ENCODE measurements around the gene TRPM4. TPM values are rescaled to one million over a fixed set of nuclear protein-coding genes. Genes with fewer than 3 reads are reported as not detected.

TRPM4 gene
- total RNA-seq, 1 donor from 2014 or later = 44.1 TPM

- intact Hi-C loops (cut with DNase I) = loop anchor here (5.0 kb wide), 2 partner anchors 52 to 157 kb away; partner anchors contain the start of genes GYS1 and RUVBL2
- DNase-seq (ENCODE audit: low spot score) = peak; percentile 97
Observed at GRCh38 chr19:49148784-49149651, 8.6 kb upstream of the TRPM4 start.

GRCh38 chr19:49149652-49150105 is 7.9 kb upstream of the TRPM4 start:
- no peak for DNase-seq (ENCODE audit: low spot score)
- intact Hi-C loops (cut with DNase I) = loop anchor here (2.0 to 5.0 kb wide), 3 partner anchors 31 to 157 kb away; partner anchors contain the start of genes C19orf73, GYS1, PPFIA3 and RUVBL2

GRCh38 chr19:49150106-49150943 is 7.3 kb upstream of the TRPM4 start:
- intact Hi-C loops (cut with DNase I) = loop anchor here (2.0 kb wide), 1 partner anchor 32 kb away; the partner anchor contains the start of genes C19orf73 and PPFIA3

GRCh38 chr19:49150944-49151243 is 6.7 kb upstream of the TRPM4 start:
- intact Hi-C loops (cut with DNase I) = loop anchor here (2.0 kb wide), 1 partner anchor 32 kb away; the partner anchor contains the start of genes C19orf73 and PPFIA3
- no peak for DNase-seq (ENCODE audit: low spot score)

More at GRCh38 chr19:49150106-49150943, 7.3 kb upstream of the TRPM4 start:
- peak; percentile 89 for DNase-seq (ENCODE audit: low spot score)

- DNase-seq (ENCODE audit: low spot score) = no peak
- intact Hi-C loops (cut with DNase I) = loop anchor here (2.0 kb wide), 1 partner anchor 33 kb away; the partner anchor contains the start of genes C19orf73 and PPFIA3
Observed at GRCh38 chr19:49151267-49152118, 6.1 kb upstream of the TRPM4 start.

GRCh38 chr19:49152119-49152550 is 5.5 kb upstream of the TRPM4 start:
- intact Hi-C loops (cut with DNase I) = no loop called here
- no peak for DNase-seq (ENCODE audit: low spot score)

GRCh38 chr19:49153167-49153809 is 4.3 kb upstream of the TRPM4 start:
- intact Hi-C loops (cut with DNase I) = no loop called here
- no peak for DNase-seq (ENCODE audit: low spot score)

- DNase-seq (ENCODE audit: low spot score) = no peak
- intact Hi-C loops (cut with DNase I) = no loop called here
Observed at GRCh38 chr19:49154279-49154678, 3.3 kb upstream of the TRPM4 start.

- intact Hi-C loops (cut with DNase I) = loop anchor here (5.0 kb wide), 1 partner anchor 283 kb away; the partner anchor contains the start of gene PPP1R15A
- peak; percentile 88 for DNase-seq (ENCODE audit: low spot score)
Observed at GRCh38 chr19:49155005-49155819, 2.4 kb upstream of the TRPM4 start, which contains the start of gene HRC. Gene HRC (minus strand): TSS chr19:49155396. CDS start chr19:49155237, 159 bp downstream.

GRCh38 chr19:49155820-49156346 is 1.7 kb upstream of the TRPM4 start:
- peak; percentile 87 for DNase-seq (ENCODE audit: low spot score)
- intact Hi-C loops (cut with DNase I) = loop anchor here (5.0 kb wide), 1 partner anchor 284 kb away; the partner anchor contains the start of gene PPP1R15A

- DNase-seq (ENCODE audit: low spot score) = no peak
- intact Hi-C loops (cut with DNase I) = no loop called here
Observed at GRCh38 chr19:49160450-49161189, 3.0 kb downstream of the TRPM4 start.

- no peak for DNase-seq (ENCODE audit: low spot score)
- intact Hi-C loops (cut with DNase I) = no loop called here
Observed at GRCh38 chr19:49161987-49162386, 4.4 kb downstream of the TRPM4 start.

GRCh38 chr19:49165111-49165750 is 7.6 kb downstream of the TRPM4 start:
- DNase-seq (ENCODE audit: low spot score) = no peak
- intact Hi-C loops (cut with DNase I) = no loop called here

- intact Hi-C loops (cut with DNase I) = no loop called here
- no peak for DNase-seq (ENCODE audit: low spot score)
Observed at GRCh38 chr19:49165865-49166301, 8.3 kb downstream of the TRPM4 start.

GRCh38 chr19:49167857-49168409 is 10.3 kb downstream of the TRPM4 start:
- no peak for DNase-seq (ENCODE audit: low spot score)
- intact Hi-C loops (cut with DNase I) = no loop called here

GRCh38 chr19:49168421-49168820 is 10.8 kb downstream of the TRPM4 start:
- intact Hi-C loops (cut with DNase I) = no loop called here
- no peak for DNase-seq (ENCODE audit: low spot score)
